Endothelial cell (in vitro differentiated cells): ENCODE results near the gene KDM4F. TPM values are rescaled to one million over a fixed set of nuclear protein-coding genes. Genes with fewer than 3 reads are reported as not detected.
"Not testable (repeated sequence)": the region's sequence is repeated elsewhere in the genome, so short reads cannot be mapped to it uniquely, and the experiment has no call there.

Experiments used
- DNase-seq: peaks from one replicate; pipeline ENCODE4 v3.0.0; 2021; ENCODE audit warnings: low spot score
- H3K27ac Mint-ChIP-seq: one replicate; pipeline ENCODE4 v1.8.0; 2021; ENCODE audit warnings: mixed read lengths, inconsistent platforms; ENCODE audit not compliant: unreplicated experiment
- H3K27me3 Mint-ChIP-seq: one replicate; pipeline ENCODE4 v1.8.0; 2021; ENCODE audit warnings: mild to moderate bottlenecking, moderate library complexity, mixed read lengths, inconsistent platforms; ENCODE audit not compliant: unreplicated experiment
- H3K36me3 Mint-ChIP-seq: one replicate; pipeline ENCODE4 v1.8.0; 2021; ENCODE audit warnings: mild to moderate bottlenecking, low read depth, mixed read lengths, inconsistent platforms; ENCODE audit not compliant: unreplicated experiment
- H3K4me1 Mint-ChIP-seq: one replicate; pipeline ENCODE4 v1.8.0; 2021; ENCODE audit warnings: mild to moderate bottlenecking, mixed read lengths, inconsistent platforms; ENCODE audit not compliant: unreplicated experiment
- H3K4me3 Mint-ChIP-seq: one replicate; pipeline ENCODE4 v1.8.0; 2021; ENCODE audit warnings: mild to moderate bottlenecking, mixed read lengths, inconsistent platforms; ENCODE audit not compliant: unreplicated experiment
- H3K9me3 Mint-ChIP-seq: one replicate; pipeline ENCODE4 v1.8.0; 2021; ENCODE audit warnings: mixed read lengths, inconsistent platforms; ENCODE audit not compliant: unreplicated experiment
- total RNA-seq: library from RNA; stranded (reverse); fragmentation: NEBNext Ultra II Directional; extraction: Animal tissue kit (Norgen Biotek cat#: 25700); gene quantifications from one replicate; pipeline ENCODE4 v1.2.1, GENCODE V29; 2021; ENCODE audit not compliant: unreplicated experiment
- TF ChIP-seq, protein P1 (sequence below): fragments of 200-600 bp; sonication (generic); IDR thresholded peaks from one replicate; pipeline ENCODE4 v1.5.0; 2021; ENCODE audit warnings: antibody characterized with exemption; ENCODE audit not compliant: unreplicated experiment

KDM4F gene
- total RNA-seq, 1 donor from 2014 or later: not detected

DNA sequence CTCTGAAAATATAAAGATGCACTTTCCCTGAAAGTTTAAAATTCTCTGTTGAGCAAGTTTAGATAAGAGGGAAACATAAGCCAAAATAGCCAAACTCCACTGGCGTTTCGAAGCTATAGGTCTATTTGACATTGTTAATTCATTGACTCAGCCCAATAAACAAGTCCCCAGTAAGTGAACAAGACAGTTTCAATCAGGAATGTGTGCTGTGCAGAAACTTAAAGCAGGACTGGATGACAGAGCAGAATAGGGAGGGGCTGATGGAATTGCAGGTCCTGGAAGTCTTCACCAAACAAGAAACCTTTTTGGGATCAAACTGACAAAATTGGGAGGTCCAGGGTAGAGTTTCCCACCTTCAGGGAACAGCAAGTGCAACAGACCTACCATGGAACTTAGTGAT is 33.1 kb upstream of the KDM4F start:
- no peaks in the 10 kb centered on the region for H3K36me3 Mint-ChIP-seq
- H3K27ac Mint-ChIP-seq: no peak overlapping the region
- H3K4me3 Mint-ChIP-seq: no peak overlapping the region
- H3K27me3 Mint-ChIP-seq: peaks cover 1% of the 10 kb centered on the region
- TF ChIP-seq, protein P1, sequence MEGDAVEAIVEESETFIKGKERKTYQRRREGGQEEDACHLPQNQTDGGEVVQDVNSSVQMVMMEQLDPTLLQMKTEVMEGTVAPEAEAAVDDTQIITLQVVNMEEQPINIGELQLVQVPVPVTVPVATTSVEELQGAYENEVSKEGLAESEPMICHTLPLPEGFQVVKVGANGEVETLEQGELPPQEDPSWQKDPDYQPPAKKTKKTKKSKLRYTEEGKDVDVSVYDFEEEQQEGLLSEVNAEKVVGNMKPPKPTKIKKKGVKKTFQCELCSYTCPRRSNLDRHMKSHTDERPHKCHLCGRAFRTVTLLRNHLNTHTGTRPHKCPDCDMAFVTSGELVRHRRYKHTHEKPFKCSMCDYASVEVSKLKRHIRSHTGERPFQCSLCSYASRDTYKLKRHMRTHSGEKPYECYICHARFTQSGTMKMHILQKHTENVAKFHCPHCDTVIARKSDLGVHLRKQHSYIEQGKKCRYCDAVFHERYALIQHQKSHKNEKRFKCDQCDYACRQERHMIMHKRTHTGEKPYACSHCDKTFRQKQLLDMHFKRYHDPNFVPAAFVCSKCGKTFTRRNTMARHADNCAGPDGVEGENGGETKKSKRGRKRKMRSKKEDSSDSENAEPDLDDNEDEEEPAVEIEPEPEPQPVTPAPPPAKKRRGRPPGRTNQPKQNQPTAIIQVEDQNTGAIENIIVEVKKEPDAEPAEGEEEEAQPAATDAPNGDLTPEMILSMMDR: no peak
- DNase-seq: no peak
- H3K9me3 Mint-ChIP-seq: no peaks in the 10 kb centered on the region
- no peaks in the 10 kb centered on the region for H3K4me1 Mint-ChIP-seq

DNA sequence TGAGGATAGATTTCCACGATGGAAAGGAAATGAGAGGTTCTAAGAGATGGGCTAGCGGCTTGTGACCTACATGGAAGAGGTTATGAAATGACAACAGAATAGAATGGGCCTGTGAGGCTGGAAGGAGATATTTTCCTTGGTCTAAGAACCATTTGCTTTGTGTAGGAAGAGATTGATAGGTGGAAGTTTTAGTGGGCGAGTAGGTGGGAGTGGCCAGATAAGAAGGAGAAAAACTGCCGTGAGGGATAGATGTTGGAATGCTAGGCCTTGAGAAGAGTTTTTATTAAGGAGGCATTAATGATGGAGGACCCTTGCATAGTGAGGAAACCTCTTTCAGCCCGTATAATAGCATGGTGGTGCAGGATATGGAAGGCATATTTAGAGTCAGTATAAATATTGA is 27.8 kb upstream of the KDM4F start:
- not testable (repeated sequence) for DNase-seq, H3K36me3 Mint-ChIP-seq, H3K4me1 Mint-ChIP-seq

GRCh38 chr11:95024958-95025357 is 24.3 kb upstream of the KDM4F start, which contains the start of gene KDM4E:
Gene KDM4E, plus strand, starts transcription at chr11:95025258. Its CDS starts 300 bp downstream, at chr11:95025558.
- H3K27ac Mint-ChIP-seq: no peak within 1 kb of the TSS
- H3K9me3 Mint-ChIP-seq: no peaks in the 10 kb centered on the region
- TF ChIP-seq, protein P1: no peak
- H3K36me3 Mint-ChIP-seq: no peaks in the 10 kb centered on the region
- H3K4me1 Mint-ChIP-seq: no peaks in the 10 kb centered on the region
- no peak within 1 kb of the TSS for H3K4me3 Mint-ChIP-seq
- H3K27me3 Mint-ChIP-seq: peaks cover 4% of the 10 kb centered on the region
- no peak for DNase-seq

More for the DNA sequence above, 27.8 kb upstream of the KDM4F start:
- not testable (repeated sequence) for H3K27me3 Mint-ChIP-seq, H3K9me3 Mint-ChIP-seq, H3K4me3 Mint-ChIP-seq, H3K27ac Mint-ChIP-seq

DNA sequence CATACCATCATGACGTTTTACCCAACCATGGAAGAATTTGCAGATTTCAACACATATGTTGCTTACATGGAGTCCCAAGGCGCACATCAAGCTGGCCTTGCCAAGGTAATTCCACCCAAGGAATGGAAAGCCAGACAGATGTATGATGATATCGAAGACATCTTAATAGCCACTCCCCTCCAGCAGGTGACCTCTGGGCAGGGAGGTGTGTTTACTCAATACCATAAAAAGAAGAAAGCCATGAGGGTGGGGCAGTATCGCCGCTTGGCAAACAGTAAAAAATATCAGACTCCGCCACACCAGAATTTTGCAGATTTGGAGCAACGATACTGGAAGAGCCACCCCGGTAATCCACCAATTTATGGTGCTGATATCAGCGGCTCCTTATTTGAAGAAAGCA is 23.6 kb upstream of the KDM4F start:
- not testable (repeated sequence) for H3K4me1 Mint-ChIP-seq, DNase-seq, H3K36me3 Mint-ChIP-seq, H3K4me3 Mint-ChIP-seq, H3K27ac Mint-ChIP-seq, H3K9me3 Mint-ChIP-seq, H3K27me3 Mint-ChIP-seq

GRCh38 chr11:95028357-95028756 is 20.9 kb upstream of the KDM4F start:
- DNase-seq: no peak
- Mint-ChIP-seq H3K4me1 (no peaks in the 10 kb centered on the region), H3K27me3 (peaks cover 4% of the 10 kb centered on the region), H3K9me3 (no peaks in the 10 kb centered on the region), H3K27ac (no peak overlapping the region), H3K36me3 (no peaks in the 10 kb centered on the region), H3K4me3 (no peak overlapping the region)
- TF ChIP-seq, protein P1: no peak

- no peak overlapping the region for H3K4me3 Mint-ChIP-seq
- H3K27me3 Mint-ChIP-seq: no peaks in the 10 kb centered on the region
- no peaks in the 10 kb centered on the region for H3K4me1 Mint-ChIP-seq
- H3K27ac Mint-ChIP-seq: no peak overlapping the region
- H3K9me3 Mint-ChIP-seq: no peaks in the 10 kb centered on the region
- DNase-seq: no peak
- H3K36me3 Mint-ChIP-seq: no peaks in the 10 kb centered on the region
- TF ChIP-seq, protein P1: no peak
Measured at GRCh38 chr11:95033051-95033450, 16.2 kb upstream of the KDM4F start.
